Middle frontal gyrus (tissue), 1 donor: ENCODE results near the gene ADAMTS19.

Experiments used
- DNase-seq: peaks from one replicate; pipeline ENCODE4 v3.0.0-alpha.2; 2015; ENCODE audit warnings: low spot score; ENCODE audit errors: extremely low spot score

The ADAMTS19 gene

GRCh38 chr5:129465776-129466344, 5.8 kb downstream of the ADAMTS19 start:
- no peak for DNase-seq

DNA sequence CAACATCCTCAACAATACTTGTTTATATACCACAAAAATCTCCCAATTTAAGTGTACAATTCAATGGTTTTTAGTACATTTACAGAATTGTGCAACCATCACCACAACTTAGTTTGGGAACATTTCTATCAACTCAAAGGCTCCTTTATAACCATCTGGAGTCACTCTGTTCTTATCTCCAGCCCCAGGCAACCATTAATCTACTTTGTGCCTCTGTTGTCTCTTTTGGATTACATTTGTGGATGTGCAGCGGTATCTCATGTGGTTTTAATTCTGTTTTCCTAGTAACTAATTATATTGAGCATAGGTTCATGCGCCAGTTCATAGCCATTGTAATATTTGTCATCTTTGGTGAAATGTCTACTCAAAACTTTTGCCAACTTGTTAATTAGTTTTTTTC, 14.4 kb downstream of the ADAMTS19 start:
- DNase-seq, result no peak

GRCh38 chr5:129476751-129477150, 16.7 kb downstream of the ADAMTS19 start:
- DNase-seq, result no peak

DNA sequence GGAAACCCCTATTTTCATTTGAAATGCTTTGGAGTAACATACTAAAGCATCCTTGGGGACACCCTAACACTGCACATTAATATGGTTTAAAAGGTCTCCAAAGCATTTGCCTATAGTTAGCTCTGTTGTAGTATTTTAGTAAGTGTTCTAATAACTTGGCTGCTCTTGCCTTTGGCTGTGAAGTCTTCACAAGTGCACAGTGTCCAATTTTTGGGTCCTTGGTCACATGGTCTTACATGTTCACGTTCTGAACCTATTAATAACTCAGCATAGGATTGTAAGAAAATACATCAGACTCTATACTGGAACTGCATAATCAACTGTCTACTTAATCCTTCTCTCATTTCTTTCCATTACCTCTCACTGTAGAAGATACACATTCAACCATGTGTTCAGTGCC, 17.4 kb downstream of the ADAMTS19 start:
- DNase-seq, result no peak

DNA sequence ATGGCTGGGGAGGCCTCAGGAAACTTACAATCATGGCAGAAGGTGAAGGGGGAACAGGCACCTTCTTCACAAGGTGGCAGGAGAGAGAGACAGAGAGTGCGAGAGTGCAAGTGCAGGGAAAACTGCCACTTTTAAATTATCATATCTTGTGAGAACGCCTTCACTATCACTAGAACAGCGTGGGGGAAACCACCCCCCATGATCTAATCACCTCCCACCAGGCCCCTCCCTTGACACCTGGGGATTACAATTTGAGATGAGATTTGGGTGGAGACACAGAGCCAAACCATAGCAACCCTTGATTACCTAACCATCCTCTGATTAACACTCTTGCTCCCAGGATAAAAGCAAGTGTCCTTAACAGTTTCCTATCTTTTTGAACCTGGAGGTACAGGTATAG, 21.1 kb downstream of the ADAMTS19 start:
- DNase-seq, result no peak

DNA sequence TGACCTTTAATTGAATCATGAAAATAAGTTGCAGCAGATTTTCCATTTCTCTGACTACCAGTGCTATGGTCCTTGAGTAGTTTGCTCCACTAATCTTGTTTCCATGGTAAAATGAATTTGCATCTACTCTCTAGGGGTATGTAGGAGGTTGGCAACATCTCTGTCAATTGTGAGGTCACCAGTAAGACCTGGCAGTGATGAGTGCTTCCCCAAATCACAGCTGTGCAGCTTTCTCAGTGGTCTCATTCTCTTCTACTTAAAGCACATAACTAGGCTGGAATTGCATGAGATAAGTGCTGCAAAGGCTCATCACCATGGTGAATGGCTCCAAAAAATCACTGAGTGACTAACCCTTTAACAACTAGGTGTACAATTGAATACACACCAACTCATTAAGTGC, 36.3 kb downstream of the ADAMTS19 start:
- DNase-seq, result no peak

GRCh38 chr5:129496864-129497595, 36.9 kb downstream of the ADAMTS19 start:
- DNase-seq, result no peak

GRCh38 chr5:129499208-129499852, 39.2 kb downstream of the ADAMTS19 start:
- DNase-seq, result no peak

GRCh38 chr5:129500101-129500500, 40.0 kb downstream of the ADAMTS19 start:
- no peak for DNase-seq

GRCh38 chr5:129506086-129506485, 46.0 kb downstream of the ADAMTS19 start:
- DNase-seq, result no peak

- DNase-seq, result no peak
These were observed 46.9 kb downstream of the ADAMTS19 start for GRCh38 chr5:129506950-129507349.

DNA sequence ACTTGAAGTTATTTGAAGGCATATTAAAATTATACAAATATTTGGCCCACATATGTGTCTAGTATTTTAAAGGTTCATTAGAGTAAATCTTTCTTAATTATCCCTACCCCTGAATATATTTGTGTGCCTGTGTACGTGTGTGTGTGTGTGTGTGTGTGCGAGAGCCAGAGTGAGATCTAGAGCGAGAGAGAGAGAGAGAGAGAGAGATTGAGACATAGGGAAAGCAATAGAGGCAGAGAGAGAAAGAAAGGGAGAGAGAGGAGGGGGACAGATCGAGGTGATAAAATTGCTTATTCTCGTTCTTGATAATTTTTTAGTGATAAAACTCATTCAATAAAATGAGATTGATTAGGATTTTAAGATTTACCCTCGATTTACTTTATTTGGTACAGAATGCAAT, 47.4 kb downstream of the ADAMTS19 start:
- DNase-seq, result no peak

GRCh38 chr5:129508606-129509005, 48.5 kb downstream of the ADAMTS19 start:
- DNase-seq, result no peak

- DNase-seq, result no peak
These were observed 49.4 kb downstream of the ADAMTS19 start for GRCh38 chr5:129509363-129509975.

DNA sequence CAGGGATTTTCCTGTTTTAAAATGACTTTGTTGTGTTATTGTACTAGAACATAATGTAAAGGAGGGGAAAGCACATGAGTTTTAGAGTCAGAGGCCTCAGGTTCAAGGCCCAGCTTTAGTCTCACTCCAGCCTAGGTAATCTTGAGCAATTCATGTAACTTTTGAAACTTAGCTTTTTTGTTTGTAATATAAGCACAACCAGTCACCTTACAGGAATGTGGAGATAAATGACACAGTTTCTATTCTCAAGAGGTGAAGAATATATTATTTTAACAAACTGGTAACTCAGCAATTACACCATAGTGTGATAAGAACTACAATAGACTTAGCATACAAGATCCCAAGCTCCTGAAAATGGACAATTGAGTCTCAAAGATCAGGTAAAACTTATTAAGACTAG, 51.2 kb downstream of the ADAMTS19 start:
- DNase-seq, result no peak

GRCh38 chr5:129541051-129541450, 81.0 kb downstream of the ADAMTS19 start:
- DNase-seq, result no peak

DNA sequence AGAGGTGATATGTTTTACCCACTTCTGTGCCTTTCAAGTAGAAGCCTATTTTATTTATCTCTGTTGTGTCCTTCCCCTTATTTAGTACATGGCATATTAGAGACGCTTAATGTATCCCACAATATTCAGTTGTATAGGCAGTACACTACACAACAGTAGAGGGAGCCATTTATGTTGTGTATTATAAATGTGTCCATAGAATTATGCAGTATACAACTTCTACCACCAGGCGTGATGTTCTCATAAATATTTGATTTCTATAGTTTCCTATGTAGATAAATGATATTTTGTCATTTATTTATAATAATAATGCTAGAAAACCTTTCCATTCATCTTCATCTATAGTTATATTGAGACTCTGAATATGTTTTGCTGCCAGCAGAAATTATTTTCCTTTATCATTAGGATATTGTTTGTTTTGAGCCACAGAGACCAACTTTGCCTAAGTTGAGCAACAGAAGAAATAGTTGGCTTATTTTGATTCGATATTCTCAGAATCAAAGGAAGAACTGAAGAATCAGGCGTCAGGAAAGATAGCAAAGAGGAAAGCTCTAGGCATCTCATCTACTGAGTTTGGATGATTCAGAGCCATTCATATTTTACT, 81.7 kb downstream of the ADAMTS19 start:
- no peak for DNase-seq

GRCh38 chr5:129547137-129547536, 87.0 kb downstream of the ADAMTS19 start:
- no peak for DNase-seq

- no peak for DNase-seq
These were observed 94.2 kb downstream of the ADAMTS19 start for GRCh38 chr5:129554134-129554904.

GRCh38 chr5:129563585-129563984, 103.5 kb downstream of the ADAMTS19 start:
- DNase-seq, result no peak

- no peak for DNase-seq
These were observed 109.2 kb downstream of the ADAMTS19 start for GRCh38 chr5:129569295-129569694.
